Effector memory CD4-positive, alpha-beta T cell (primary cell): Measurements from ENCODE around the gene IMMP2L.
"Not testable (repeated sequence)": the region's sequence is repeated elsewhere in the genome, so short reads cannot be mapped to it uniquely, and the experiment has no call there.

Experiments
- DNase-seq, 3 donors: peaks; one replicate each; pipeline ENCODE4 v3.0.0-alpha.2; 2020
- H3K27ac ChIP-seq: 2 replicates; pipeline ENCODE4 v1.7.0; 2013; ENCODE audit warnings: mild to moderate bottlenecking, low read length, moderate library complexity; ENCODE audit not compliant: insufficient read depth, poor library complexity, severe bottlenecking
- H3K27me3 ChIP-seq: replicated peaks from 2 replicates; pipeline ENCODE4 v1.7.0; 2013; ENCODE audit warnings: mild to moderate bottlenecking, low read length; ENCODE audit not compliant: insufficient read depth, control insufficient read depth, poor library complexity, severe bottlenecking
- H3K36me3 ChIP-seq: 2 replicates; pipeline ENCODE4 v1.7.0; 2013; ENCODE audit warnings: mild to moderate bottlenecking, low read length, moderate library complexity; ENCODE audit not compliant: control insufficient read depth, insufficient read depth
- H3K4me1 ChIP-seq: 2 replicates; pipeline ENCODE4 v1.7.0; 2013; ENCODE audit warnings: low read length, mild to moderate bottlenecking; ENCODE audit not compliant: control insufficient read depth, insufficient read depth, poor library complexity, severe bottlenecking
- H3K4me3 ChIP-seq: 2 replicates; pipeline ENCODE4 v1.7.0; 2013; ENCODE audit warnings: low read length, low read depth, mild to moderate bottlenecking; ENCODE audit not compliant: insufficient read depth, poor library complexity, severe bottlenecking
- H3K9me3 ChIP-seq: 2 replicates; pipeline ENCODE4 v1.7.0; 2013; ENCODE audit warnings: mild to moderate bottlenecking, low read length, moderate library complexity; ENCODE audit not compliant: control insufficient read depth

IMMP2L gene

DNA sequence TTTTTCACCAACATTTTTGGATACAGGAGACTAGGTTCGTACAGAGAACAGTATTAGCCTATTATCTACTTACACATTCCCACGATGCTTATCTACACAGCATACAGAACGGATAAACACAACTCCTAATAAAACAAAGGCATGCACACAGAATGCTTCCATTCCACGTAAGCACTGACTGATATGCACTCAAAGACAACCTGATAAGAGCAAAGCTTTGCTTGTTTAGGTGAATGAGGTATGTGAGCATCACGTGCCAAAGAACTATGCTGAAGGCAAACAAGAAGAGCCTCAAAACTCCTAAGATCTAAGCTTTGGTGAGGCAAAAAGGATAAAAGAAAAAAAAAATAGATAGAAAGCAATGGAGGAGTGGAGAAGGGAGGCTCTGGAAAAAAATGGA is 884.9 kb downstream of the IMMP2L start:
- Histone ChIP-seq H3K9me3 (peaks cover 5% of the 10 kb centered on the region), H3K4me1 (no peaks in the 10 kb centered on the region), H3K36me3 (no peaks in the 10 kb centered on the region), H3K27me3 (no peaks in the 10 kb centered on the region), H3K27ac (no peak overlapping the region), H3K4me3 (no peak overlapping the region)
- no peak for DNase-seq

- Histone ChIP-seq H3K4me1 (no peaks in the 10 kb centered on the region), H3K36me3 (no peaks in the 10 kb centered on the region), H3K27ac (no peak overlapping the region), H3K4me3 (no peak overlapping the region), H3K27me3 (no peaks in the 10 kb centered on the region), H3K9me3 (peaks cover 5% of the 10 kb centered on the region)
- DNase-seq = no peak
Measured at GRCh38 chr7:110676785-110677184, 885.5 kb downstream of the IMMP2L start.

DNA sequence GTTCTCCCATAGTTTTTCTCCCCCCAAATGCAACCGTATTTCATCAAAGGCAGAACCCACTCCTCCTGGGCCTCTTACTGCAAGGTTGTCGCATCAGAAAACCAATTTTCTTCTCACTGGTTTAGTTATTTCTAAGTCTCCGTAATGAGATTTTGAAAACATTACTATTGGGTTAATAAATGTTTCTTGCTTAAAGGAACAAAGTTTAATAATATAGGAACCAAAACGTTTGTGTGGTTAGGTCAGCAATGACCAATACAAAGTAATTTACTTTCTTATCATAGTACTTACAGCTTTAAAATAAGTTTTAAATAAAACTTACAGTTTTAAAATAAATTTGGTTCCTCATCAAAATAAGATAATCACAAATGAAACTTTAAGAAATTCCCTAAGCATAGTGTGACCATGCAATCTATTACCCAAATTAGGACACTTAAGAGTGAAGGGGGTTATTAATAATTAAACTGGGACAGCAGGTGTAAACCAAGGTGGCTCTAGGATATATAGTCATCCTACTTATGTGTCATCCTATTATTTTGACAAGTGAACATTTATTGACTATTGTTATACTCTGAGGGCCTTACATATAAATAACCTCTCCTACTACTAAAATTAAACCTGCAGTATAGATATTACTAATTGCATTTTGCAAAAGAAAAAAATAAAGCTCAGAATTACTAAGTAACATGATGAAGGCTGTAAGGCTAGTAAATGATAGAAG is 886.7 kb downstream of the IMMP2L start:
- no peak overlapping the region for H3K4me3 ChIP-seq
- no peaks in the 10 kb centered on the region for H3K4me1 ChIP-seq
- H3K27me3 ChIP-seq = no peaks in the 10 kb centered on the region
- no peak overlapping the region for H3K27ac ChIP-seq
- H3K9me3 ChIP-seq = peaks cover 5% of the 10 kb centered on the region
- no peaks in the 10 kb centered on the region for H3K36me3 ChIP-seq
- no peak for DNase-seq

- Histone ChIP-seq H3K4me1 (no peaks in the 10 kb centered on the region), H3K9me3 (peaks cover 5% of the 10 kb centered on the region), H3K27ac (no peak overlapping the region), H3K4me3 (no peak overlapping the region), H3K36me3 (no peaks in the 10 kb centered on the region), H3K27me3 (no peaks in the 10 kb centered on the region)
- DNase-seq = no peak
Measured at GRCh38 chr7:110673148-110673547, 889.1 kb downstream of the IMMP2L start.

GRCh38 chr7:110669410-110669809 is 892.9 kb downstream of the IMMP2L start:
- no peak for DNase-seq
- Histone ChIP-seq H3K36me3 (no peaks in the 10 kb centered on the region), H3K4me3 (no peak overlapping the region), H3K27ac (no peak overlapping the region), H3K27me3 (no peaks in the 10 kb centered on the region), H3K4me1 (no peaks in the 10 kb centered on the region), H3K9me3 (peaks cover 5% of the 10 kb centered on the region)

GRCh38 chr7:110664803-110665202 is 897.5 kb downstream of the IMMP2L start:
- no peaks in the 10 kb centered on the region for H3K27me3 ChIP-seq
- no peaks in the 10 kb centered on the region for H3K36me3 ChIP-seq
- H3K27ac ChIP-seq = no peak overlapping the region
- no peaks in the 10 kb centered on the region for H3K9me3 ChIP-seq
- no peak for DNase-seq
- H3K4me1 ChIP-seq = no peaks in the 10 kb centered on the region
- no peak overlapping the region for H3K4me3 ChIP-seq

GRCh38 chr7:110660637-110661036 is 901.7 kb downstream of the IMMP2L start:
- not testable (repeated sequence) for H3K27ac ChIP-seq, H3K4me3 ChIP-seq, H3K27me3 ChIP-seq, H3K4me1 ChIP-seq, H3K9me3 ChIP-seq, DNase-seq, H3K36me3 ChIP-seq

GRCh38 chr7:110650328-110650727 is 912.0 kb downstream of the IMMP2L start:
- H3K27ac ChIP-seq = no peak overlapping the region
- DNase-seq = no peak
- no peaks in the 10 kb centered on the region for H3K4me1 ChIP-seq

GRCh38 chr7:110647266-110647665 is 915.0 kb downstream of the IMMP2L start:
- no peak for DNase-seq
- Histone ChIP-seq H3K9me3 (no peaks in the 10 kb centered on the region), H3K36me3 (no peaks in the 10 kb centered on the region), H3K27me3 (no peaks in the 10 kb centered on the region), H3K4me1 (no peaks in the 10 kb centered on the region), H3K4me3 (no peak overlapping the region), H3K27ac (no peak overlapping the region)

More at GRCh38 chr7:110650328-110650727, 912.0 kb downstream of the IMMP2L start:
- no peaks in the 10 kb centered on the region for H3K36me3 ChIP-seq
- no peaks in the 10 kb centered on the region for H3K9me3 ChIP-seq
- no peak overlapping the region for H3K4me3 ChIP-seq
- no peaks in the 10 kb centered on the region for H3K27me3 ChIP-seq

DNA sequence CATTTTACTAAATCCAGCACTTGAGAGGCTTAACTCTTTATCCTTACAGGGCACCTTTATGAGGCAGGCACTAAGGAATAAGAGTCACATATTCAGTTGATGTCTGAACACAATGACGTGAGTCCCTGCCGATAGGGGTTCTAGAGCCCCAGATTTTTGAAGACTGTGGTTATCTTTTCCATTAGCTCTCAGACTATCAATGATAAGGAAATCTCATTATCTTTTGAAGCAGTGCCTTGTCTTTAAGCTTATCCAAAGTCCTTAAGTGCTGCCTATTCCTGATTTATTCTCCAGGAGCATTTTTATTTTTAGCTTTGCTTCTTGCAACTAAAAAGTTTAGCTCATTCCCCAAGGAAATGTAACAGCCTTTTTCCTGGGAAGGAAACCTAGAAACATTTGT is 915.5 kb downstream of the IMMP2L start:
- Histone ChIP-seq H3K27ac (no peak overlapping the region), H3K4me1 (no peaks in the 10 kb centered on the region), H3K36me3 (no peaks in the 10 kb centered on the region), H3K27me3 (no peaks in the 10 kb centered on the region), H3K9me3 (no peaks in the 10 kb centered on the region), H3K4me3 (no peak overlapping the region)
- no peak for DNase-seq
